ENCODE measurements around the gene ZBTB5. TPM values are rescaled to one million over a fixed set of nuclear protein-coding genes. Genes with fewer than 3 reads are reported as not detected.
A peak's percentile ranks its signal among the peaks of the same experiment; 100 is the strongest.

The ZBTB5 gene
- total RNA-seq, 1 experiment from 2014 or later, result 30.6 TPM

GRCh38 chr9:37508135-37508833 lies 43.0 kb upstream of the ZBTB5 start:
- no peak overlapping the region for H3K4me3 ChIP-seq (ENCODE audit: low read depth in 2 of 2, low read length in 2 of 2)
- CTCF ChIA-PET, result no interaction called here
- no peak for TF ChIP-seq SIN3A (IDR thresholded peaks at IDR 0.05; ENCODE audit: borderline replicate concordance, insufficient read depth, low read depth, low read length)
- TF ChIP-seq POLR2AphosphoS5 (IDR thresholded peaks at IDR 0.05; ENCODE audit: low read depth, low read length), result no peak
- TF ChIP-seq TCF7L2 (IDR thresholded peaks at IDR 0.05; ENCODE audit: low read depth, low read length), result no peak
- TF ChIP-seq CTCF (IDR thresholded peaks at IDR 0.05), result no peak
- TF ChIP-seq REST (IDR thresholded peaks at IDR 0.05; ENCODE audit: insufficient read depth in 1 of 2, low read depth in 2 of 2, low read length in 1 of 2), result no peak
- peak; percentile 12 for ATAC-seq
- H3K4me1 ChIP-seq (ENCODE audit: control insufficient read depth, insufficient read depth, low read length), result no peaks in the 10 kb centered on the region
- no TSS peak for BruUV-seq (replicated peaks)
- no peaks in the 10 kb centered on the region for H3K9me3 ChIP-seq (ENCODE audit: control insufficient read depth, insufficient read depth, low read depth, low read length)
- POLR2A ChIA-PET, result no interaction called here
- H3K27ac ChIP-seq (ENCODE audit: low read length), result no peak overlapping the region; the same call in none of the 2 replicates
- intact Hi-C loops (cut with micrococcal nuclease; ENCODE audit: unreplicated experiment), result no loop called here
- peaks cover 3% of the 10 kb centered on the region; the same call in 1 of the 2 replicates for H3K36me3 ChIP-seq (ENCODE audit: control insufficient read depth, insufficient read depth, low read length)
- H3K27me3 ChIP-seq (ENCODE audit: control insufficient read depth, insufficient read depth, low read length), result no peaks in the 10 kb centered on the region
- no peak for DNase-seq (ENCODE audit: low read depth, low spot score)
- in situ Hi-C loops (cut with HindIII; ENCODE audit: low pct_unique_long_range_greater_than_20kb, low sequenced_read_pairs), result no loop called here

GRCh38 chr9:37507566-37508134 lies 42.4 kb upstream of the ZBTB5 start:
- Histone ChIP-seq H3K4me1 (ENCODE audit: control insufficient read depth, insufficient read depth, low read length) (no peaks in the 10 kb centered on the region), H3K4me3 (ENCODE audit: low read depth in 2 of 2, low read length in 2 of 2) (no peak overlapping the region), H3K27me3 (ENCODE audit: control insufficient read depth, insufficient read depth, low read length) (no peaks in the 10 kb centered on the region), H3K27ac (ENCODE audit: low read length) (no peak overlapping the region), H3K9me3 (ENCODE audit: control insufficient read depth, insufficient read depth, low read depth, low read length) (no peaks in the 10 kb centered on the region), H3K36me3 (ENCODE audit: control insufficient read depth, insufficient read depth, low read length) (peaks cover 7% of the 10 kb centered on the region)
- intact Hi-C loops (cut with micrococcal nuclease; ENCODE audit: unreplicated experiment) (no loop called here), in situ Hi-C loops (cut with HindIII; ENCODE audit: low pct_unique_long_range_greater_than_20kb, low sequenced_read_pairs) (no loop called here)
- no peak for TF ChIP-seq CTCF (IDR thresholded peaks at IDR 0.05)
- no peak for TF ChIP-seq REST (IDR thresholded peaks at IDR 0.05; ENCODE audit: insufficient read depth in 1 of 2, low read depth in 2 of 2, low read length in 1 of 2)
- no peak for TF ChIP-seq TCF7L2 (IDR thresholded peaks at IDR 0.05; ENCODE audit: low read depth, low read length)
- TF ChIP-seq SIN3A (IDR thresholded peaks at IDR 0.05; ENCODE audit: borderline replicate concordance, insufficient read depth, low read depth, low read length), result no peak
- TF ChIP-seq POLR2AphosphoS5 (IDR thresholded peaks at IDR 0.05; ENCODE audit: low read depth, low read length), result no peak
- no TSS peak for BruUV-seq (replicated peaks)
- ATAC-seq (no peak), DNase-seq (ENCODE audit: low read depth, low spot score) (no peak)
- POLR2A ChIA-PET, result no interaction called here
- CTCF ChIA-PET, result no interaction called here
